OCI-LY7 (cell line): Measurements from ENCODE around the gene KHDC1L. TPM values are rescaled to one million over a fixed set of nuclear protein-coding genes. Genes with fewer than 3 reads are reported as not detected.
"Not testable (repeated sequence)": the region's sequence is repeated elsewhere in the genome, so short reads cannot be mapped to it uniquely, and the experiment has no call there.

Experiments
- BruUV-seq: library from RNA; stranded (reverse); fragments of 400-500 nt; replicated peaks from 2 replicates; lab custom pipeline; 2021; lab: Mats Ljungman, UMichigan
- CTCF ChIA-PET: fragments of 300-600 bp; sonication (Branson Sonifier 250); formaldehyde crosslinking; loops from one replicate; lab custom pipeline; 2022; ENCODE audit warnings: antibody characterized with exemption; ENCODE audit not compliant: unreplicated experiment; lab: Charles Lee
- POLR2A ChIA-PET: fragments of 300-600 bp; sonication (Branson Sonifier 250); formaldehyde crosslinking; loops from one replicate; lab custom pipeline; 2022; ENCODE audit warnings: antibody characterized with exemption; lab: Charles Lee
- DNase-seq: peaks from one replicate; pipeline ENCODE4 v3.0.0-alpha.2; 2015; ENCODE audit warnings: low spot score
- H2AFZ ChIP-seq: fragments of 200-600 bp; sonication (generic), shearing (Covaris generic); 2 replicates; pipeline ENCODE4 v1.6.1; 2014; ENCODE audit warnings: mild to moderate bottlenecking, antibody characterized with exemption, low read length, moderate library complexity
- H3K27ac ChIP-seq: fragments of 200-600 bp; sonication (generic); 2 replicates; pipeline ENCODE4 v1.5.1; 2014; ENCODE audit warnings: mixed run types, low read depth, mild to moderate bottlenecking, moderate library complexity, low read length, inconsistent platforms; ENCODE audit not compliant: poor library complexity, severe bottlenecking
- H3K36me3 ChIP-seq: fragments of 200-600 bp; sonication (generic); 2 replicates; pipeline ENCODE4 v1.6.1; 2014; ENCODE audit warnings: mild to moderate bottlenecking, antibody characterized with exemption, low read length, moderate library complexity, mixed read lengths; ENCODE audit not compliant: insufficient read depth
- H3K4me1 ChIP-seq: fragments of 200-600 bp; sonication (generic); 2 replicates; pipeline ENCODE4 v1.5.1; 2014; ENCODE audit warnings: mild to moderate bottlenecking, low read length; ENCODE audit not compliant: insufficient read depth, poor library complexity, severe bottlenecking
- H3K4me2 ChIP-seq: fragments of 200-600 bp; sonication (generic); 2 replicates; pipeline ENCODE4 v1.6.1; 2014; ENCODE audit warnings: mild to moderate bottlenecking, low read length
- H3K4me3 ChIP-seq: fragments of 200-600 bp; sonication (generic); 2 replicates; pipeline ENCODE4 v1.5.1; 2014; ENCODE audit warnings: mild to moderate bottlenecking, low read depth, low read length; ENCODE audit not compliant: poor library complexity, severe bottlenecking
- H3K79me2 ChIP-seq: fragments of 200-600 bp; sonication (generic); 2 replicates; pipeline ENCODE4 v1.6.1; 2016; ENCODE audit warnings: low read depth, mild to moderate bottlenecking, low read length, moderate library complexity, mixed read lengths; ENCODE audit not compliant: insufficient read depth
- H3K9me2 ChIP-seq: fragments of 200-600 bp; sonication (generic); 2 replicates; pipeline ENCODE4 v1.6.1; 2016; ENCODE audit warnings: mild to moderate bottlenecking, low read length, mixed read lengths; ENCODE audit not compliant: insufficient read depth
- H3K9me3 ChIP-seq: fragments of 200-600 bp; sonication (generic); 2 replicates; pipeline ENCODE4 v1.6.1; 2014; ENCODE audit warnings: mild to moderate bottlenecking, mixed run types, low read length, mixed read lengths
- H4K20me1 ChIP-seq: fragments of 200-600 bp; sonication (generic); 2 replicates; pipeline ENCODE4 v1.6.1; 2014; ENCODE audit warnings: mild to moderate bottlenecking, antibody characterized with exemption, low read length, moderate library complexity, mixed read lengths; ENCODE audit not compliant: insufficient read depth
- EZH2phosphoT487 ChIP-seq: fragments of 200-600 bp; sonication (generic); IDR thresholded peaks from 2 replicates; pipeline ENCODE4 v1.6.1; 2018; ENCODE audit warnings: low read depth, borderline replicate concordance, mild to moderate bottlenecking, mixed run types, antibody characterized with exemption, low read length, moderate library complexity, mixed read lengths
- intact Hi-C: fragments of 100-400 bp; cut with micrococcal nuclease; formaldehyde crosslinking; loops from one replicate; pipeline ENCODE4 v1.10.0; 2022; ENCODE audit not compliant: unreplicated experiment
- total RNA-seq, 2 experiments: library from RNA; depleted of rRNA in 1 of 2; stranded (reverse); fragments of >200 nt in 1 of 2; shearing (Covaris generic) in 1 of 2; gene quantifications; 2 replicates each; pipeline ENCODE4 v1.2.3, GENCODE V29; 2014 to 2022
- TF ChIP-seq, protein P1 (sequence below): fragments of 200-600 bp; sonication (generic); conservative IDR thresholded peaks from 2 replicates; pipeline ENCODE4 v1.5.1; 2014; ENCODE audit warnings: mild to moderate bottlenecking, antibody characterized with exemption, low read length, moderate library complexity, mixed read lengths

KHDC1L gene
- total RNA-seq, 2 experiments from 2014 or later: 1.1 TPM; not detected in 1

DNA sequence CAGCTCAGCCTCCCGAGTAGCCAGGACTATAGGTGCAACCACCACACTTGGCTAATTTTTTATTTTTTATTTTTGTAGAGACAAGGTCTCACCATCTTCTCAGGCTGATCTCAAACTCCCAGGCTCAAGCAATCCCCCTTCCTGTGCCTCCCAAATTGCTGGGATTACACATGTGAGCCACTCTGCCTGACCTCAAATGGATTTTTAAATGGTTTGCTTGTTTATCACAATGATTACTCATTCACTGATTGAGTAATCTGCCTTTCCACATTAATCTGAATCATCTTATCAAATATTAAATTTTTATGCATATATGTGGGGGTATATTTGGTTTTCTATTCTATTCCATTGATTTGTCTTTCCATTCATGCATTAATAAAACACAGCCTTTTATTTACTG is 9.4 kb upstream of the KHDC1L start:
- Histone ChIP-seq H3K4me2 (no peak overlapping the region), H3K79me2 (no peaks in the 10 kb centered on the region), H3K4me1 (no peaks in the 10 kb centered on the region), H2AFZ (no peak overlapping the region), H3K9me3 (no peaks in the 10 kb centered on the region), H3K36me3 (no peaks in the 10 kb centered on the region), H3K27ac (no peak overlapping the region), H3K9me2 (no peaks in the 10 kb centered on the region), H3K4me3 (no peak overlapping the region), H4K20me1 (no peaks in the 10 kb centered on the region)
- POLR2A ChIA-PET: no interaction called here
- intact Hi-C loops: no loop called here
- CTCF ChIA-PET: no interaction called here
- no peak for TF ChIP-seq EZH2phosphoT487
- TF ChIP-seq, protein P1, sequence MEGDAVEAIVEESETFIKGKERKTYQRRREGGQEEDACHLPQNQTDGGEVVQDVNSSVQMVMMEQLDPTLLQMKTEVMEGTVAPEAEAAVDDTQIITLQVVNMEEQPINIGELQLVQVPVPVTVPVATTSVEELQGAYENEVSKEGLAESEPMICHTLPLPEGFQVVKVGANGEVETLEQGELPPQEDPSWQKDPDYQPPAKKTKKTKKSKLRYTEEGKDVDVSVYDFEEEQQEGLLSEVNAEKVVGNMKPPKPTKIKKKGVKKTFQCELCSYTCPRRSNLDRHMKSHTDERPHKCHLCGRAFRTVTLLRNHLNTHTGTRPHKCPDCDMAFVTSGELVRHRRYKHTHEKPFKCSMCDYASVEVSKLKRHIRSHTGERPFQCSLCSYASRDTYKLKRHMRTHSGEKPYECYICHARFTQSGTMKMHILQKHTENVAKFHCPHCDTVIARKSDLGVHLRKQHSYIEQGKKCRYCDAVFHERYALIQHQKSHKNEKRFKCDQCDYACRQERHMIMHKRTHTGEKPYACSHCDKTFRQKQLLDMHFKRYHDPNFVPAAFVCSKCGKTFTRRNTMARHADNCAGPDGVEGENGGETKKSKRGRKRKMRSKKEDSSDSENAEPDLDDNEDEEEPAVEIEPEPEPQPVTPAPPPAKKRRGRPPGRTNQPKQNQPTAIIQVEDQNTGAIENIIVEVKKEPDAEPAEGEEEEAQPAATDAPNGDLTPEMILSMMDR: no peak
- no peak for DNase-seq
- BruUV-seq: no TSS peak

DNA sequence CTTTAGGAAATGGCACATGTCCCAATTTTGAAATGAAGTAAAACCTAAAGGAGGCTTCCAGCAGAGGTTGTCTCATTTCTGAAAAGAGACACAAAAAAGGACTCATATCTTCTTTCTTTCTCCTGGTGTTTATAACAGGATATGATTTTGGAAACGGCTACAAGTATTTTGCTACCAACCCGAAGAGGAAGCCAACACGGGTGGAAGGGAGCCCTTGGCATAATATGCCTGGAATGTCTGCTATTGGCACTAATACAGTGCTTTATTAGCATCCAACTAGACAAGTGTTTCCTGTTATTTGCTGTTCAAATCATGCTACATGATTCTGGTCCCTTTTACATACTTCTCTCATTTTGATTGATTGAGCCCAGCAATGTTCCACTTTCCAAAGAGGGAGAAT is 8.7 kb upstream of the KHDC1L start:
- H3K9me3 ChIP-seq, H2AFZ ChIP-seq, H3K79me2 ChIP-seq, POLR2A ChIA-PET, intact Hi-C loops, BruUV-seq, H3K4me3 ChIP-seq, H3K4me1 ChIP-seq, H3K27ac ChIP-seq, H3K4me2 ChIP-seq, H4K20me1 ChIP-seq, CTCF ChIA-PET, DNase-seq, H3K36me3 ChIP-seq, H3K9me2 ChIP-seq: not testable (repeated sequence)

DNA sequence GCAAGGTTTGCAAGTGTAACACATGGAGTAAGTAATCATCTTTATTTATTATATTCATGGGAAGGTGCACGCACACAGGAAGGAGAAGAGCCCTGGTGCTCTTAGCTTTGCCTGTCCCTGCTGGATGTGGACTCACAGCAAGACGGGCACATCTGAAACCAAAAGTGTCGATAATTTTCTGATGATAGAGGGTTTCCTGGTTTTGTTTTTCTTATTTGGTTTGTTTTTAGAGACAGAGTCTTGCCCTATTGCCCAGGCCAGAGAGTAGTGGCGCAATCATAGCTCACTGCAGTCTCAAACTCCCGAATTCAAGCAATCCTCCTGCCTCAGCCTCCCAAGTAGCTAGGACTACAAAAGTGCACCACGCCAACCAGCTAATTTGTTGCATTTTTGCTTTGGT is 7.8 kb upstream of the KHDC1L start:
- no peak for DNase-seq
- intact Hi-C loops: no loop called here
- Histone ChIP-seq H3K4me2 (no peak overlapping the region), H4K20me1 (no peaks in the 10 kb centered on the region), H3K27ac (no peak overlapping the region), H3K4me3 (no peak overlapping the region), H3K9me3 (no peaks in the 10 kb centered on the region), H3K79me2 (no peaks in the 10 kb centered on the region), H3K4me1 (no peaks in the 10 kb centered on the region), H3K9me2 (no peaks in the 10 kb centered on the region), H3K36me3 (no peaks in the 10 kb centered on the region), H2AFZ (no peak overlapping the region)
- TF ChIP-seq EZH2phosphoT487: no peak
- TF ChIP-seq, protein P1: no peak
- no TSS peak for BruUV-seq
- POLR2A ChIA-PET: no interaction called here
- CTCF ChIA-PET: no interaction called here
